GM21737 (cell line): ENCODE measurements around the gene ALDH3B2.
"Not testable (repeated sequence)": the region's sequence is repeated elsewhere in the genome, so short reads cannot be mapped to it uniquely, and the experiment has no call there.

Source experiments
- ATAC-seq: cut with Tn5 transposase; IDR thresholded peaks from one replicate; pipeline ENCODE4 v1.9.1; 2021; ENCODE audit warnings: mild to moderate bottlenecking, moderate library complexity; ENCODE audit not compliant: unreplicated experiment

The ALDH3B2 gene

DNA sequence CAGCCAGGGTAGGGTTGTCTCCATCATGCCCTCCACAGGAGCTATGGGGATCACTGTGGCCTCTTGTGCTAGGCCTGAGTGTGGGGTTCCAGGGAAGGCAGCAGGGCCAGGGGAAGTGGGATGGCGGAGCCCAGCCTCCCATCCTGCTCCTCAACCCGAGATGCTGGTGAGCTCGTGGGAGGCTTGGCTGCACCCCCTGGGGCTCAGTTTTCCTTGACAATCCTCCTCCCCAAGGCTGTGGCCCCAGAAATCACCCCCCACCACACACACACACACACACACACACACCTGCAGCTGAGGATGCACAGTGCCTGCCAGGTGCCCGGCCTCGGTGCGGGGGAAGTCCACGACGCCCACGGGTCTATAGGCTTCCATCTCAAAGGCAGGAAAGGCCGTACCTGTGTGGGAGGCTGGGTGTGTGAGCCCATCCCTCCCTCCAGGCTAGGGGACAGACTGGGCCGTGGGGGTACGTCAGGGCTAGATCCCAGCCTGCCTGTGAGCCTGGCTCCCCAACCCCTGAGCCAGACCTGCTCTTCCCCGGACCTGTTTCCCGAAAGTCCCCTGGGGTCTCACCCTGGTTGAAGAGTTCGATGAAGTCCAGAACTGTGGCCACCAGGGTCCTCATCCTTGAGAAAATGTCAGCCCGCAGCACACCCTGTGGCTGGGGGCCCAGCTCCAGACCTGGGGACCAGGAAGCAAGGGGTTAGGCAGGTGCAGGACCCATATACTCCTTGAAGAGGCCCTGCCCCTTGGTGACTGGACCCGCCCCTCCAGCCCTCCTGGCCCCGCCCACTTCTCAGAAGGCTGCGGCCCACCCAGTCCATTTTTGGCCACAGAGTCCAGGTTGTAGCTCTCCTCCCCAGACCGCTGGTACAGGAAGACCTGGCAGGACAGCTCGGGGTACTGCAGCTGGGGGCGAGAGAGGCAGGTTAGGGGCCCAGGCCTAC is 29.7 kb downstream of the ALDH3B2 start:
- no peak for ATAC-seq

DNA sequence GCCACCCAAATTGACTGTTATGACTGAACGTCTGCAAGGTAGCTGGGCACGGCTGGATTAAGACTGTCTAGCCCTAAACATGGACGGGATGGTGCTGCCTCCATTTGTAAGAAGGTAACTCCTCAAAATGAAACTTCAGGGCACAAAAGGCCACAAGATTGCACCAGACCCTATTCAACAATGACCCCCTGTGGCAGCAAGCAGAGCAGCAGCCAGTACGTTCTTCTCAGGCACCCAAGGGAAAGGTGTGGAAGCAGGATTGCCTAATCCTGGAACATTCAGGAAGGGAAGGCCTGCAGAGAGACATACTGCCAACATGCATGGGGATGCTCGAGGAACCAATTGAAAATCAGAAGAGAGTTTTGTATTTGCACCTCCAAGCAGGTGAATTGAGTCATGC is 30.4 kb downstream of the ALDH3B2 start:
- ATAC-seq: no peak

DNA sequence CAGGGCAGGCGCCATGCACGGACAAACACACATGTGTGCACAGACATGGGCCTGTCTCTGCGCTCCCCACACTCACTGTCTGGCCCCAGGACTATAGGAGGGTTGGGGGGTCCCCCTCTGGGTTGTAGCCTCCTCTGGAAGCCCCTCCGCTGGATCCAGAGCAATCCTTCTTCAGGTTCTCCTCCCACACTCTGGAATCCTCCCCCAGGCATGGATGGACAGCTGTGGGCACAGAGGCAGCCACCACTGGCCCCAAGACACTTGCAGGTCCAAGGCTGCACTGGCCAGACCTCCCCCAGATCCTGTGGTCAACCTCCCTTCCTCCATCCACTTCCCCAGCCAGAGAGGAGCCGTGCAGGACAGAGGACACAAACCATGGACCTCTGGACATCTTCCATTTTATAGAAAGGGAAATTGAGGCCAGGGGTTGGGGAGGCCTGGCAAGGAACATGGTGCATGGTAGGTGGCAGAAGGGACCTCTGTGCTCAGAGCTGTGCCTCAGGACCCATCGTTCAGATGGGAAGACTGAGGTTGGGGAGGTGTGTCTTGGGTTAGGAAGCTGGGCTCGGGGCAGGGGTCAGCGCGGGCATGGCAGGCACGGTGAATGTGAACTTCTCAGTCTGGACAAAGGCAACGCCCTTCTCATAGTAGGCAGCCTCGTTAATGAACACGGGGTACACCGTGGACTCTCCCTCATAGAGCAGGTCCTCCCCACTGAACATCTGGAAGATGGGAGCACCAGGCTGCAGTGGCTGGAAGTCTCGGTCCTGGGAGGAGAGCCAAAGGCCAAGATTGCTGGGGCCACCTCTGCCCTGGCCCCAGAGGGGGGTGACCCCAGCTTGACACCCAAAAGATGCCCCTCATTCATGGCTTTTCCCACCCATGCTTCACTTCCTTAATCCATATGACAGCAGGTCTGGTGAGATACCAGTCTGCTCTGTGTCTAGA is 32.0 kb downstream of the ALDH3B2 start:
- no peak for ATAC-seq

DNA sequence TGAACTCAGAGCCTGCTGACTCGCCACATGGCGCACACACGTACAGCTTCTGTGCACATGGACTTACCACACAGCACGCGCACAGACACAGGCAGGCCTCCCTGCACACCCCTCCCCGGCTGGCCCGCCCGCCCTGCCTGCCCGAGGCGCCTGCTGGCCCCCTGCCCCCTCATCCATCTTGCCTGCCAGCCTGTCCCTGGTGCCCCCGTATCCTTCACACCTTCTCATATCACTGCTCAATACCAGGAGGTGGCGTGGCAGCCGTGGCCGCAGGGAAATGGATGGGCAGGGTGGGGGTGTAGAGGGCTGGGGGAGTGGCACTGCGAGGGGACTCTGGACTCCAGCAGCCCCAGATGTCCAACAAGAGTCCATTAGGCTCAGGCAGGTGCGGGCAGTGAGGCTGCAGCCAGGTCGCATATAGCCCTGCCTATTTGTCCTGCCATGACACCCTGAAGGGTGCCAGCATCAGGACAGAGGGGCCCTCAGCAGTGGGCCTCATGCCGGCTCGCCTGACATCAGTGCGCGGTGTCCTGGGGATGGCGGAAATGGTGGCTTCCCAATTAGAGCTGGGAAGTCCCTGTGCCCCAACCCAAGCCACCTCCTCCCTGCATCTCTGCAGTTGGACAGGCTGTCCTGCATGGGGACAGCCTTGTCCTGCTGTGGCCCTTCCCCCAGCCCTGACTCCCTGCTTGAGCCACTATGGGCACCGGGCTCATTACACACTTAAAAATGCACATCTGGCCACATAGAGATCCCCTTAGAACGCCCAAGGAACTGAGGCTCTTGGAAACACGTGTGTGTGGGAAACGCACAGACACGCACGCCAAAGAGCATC is 32.9 kb downstream of the ALDH3B2 start:
- ATAC-seq: no peak

DNA sequence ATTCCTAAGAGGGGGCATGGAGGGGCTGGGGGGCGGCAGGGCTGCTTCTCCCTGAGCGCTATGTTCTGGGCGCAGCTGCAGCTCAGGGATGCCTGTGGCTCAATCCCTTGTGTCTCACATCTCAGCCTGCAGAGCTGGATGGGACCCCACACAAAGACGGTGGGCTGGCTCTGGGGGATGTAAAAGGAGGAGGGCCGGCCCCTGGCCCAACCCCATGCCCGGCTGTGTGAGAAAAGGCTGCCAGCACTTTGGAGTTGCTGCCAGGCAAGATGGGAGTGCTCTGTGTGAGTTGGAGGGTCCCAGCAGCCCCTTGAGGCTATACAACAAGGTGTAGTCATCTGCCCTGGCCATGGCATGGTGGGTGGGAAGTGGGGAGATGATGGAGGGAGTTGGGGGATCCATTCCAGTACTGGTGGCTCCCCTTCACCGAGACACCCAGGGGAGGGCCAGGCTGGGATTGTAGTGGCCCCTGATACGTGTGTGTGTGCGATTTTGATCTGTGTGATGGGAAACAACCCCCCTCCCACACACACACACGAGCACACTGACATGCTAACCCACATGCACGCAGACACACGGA is 33.6 kb downstream of the ALDH3B2 start:
- no peak for ATAC-seq

DNA sequence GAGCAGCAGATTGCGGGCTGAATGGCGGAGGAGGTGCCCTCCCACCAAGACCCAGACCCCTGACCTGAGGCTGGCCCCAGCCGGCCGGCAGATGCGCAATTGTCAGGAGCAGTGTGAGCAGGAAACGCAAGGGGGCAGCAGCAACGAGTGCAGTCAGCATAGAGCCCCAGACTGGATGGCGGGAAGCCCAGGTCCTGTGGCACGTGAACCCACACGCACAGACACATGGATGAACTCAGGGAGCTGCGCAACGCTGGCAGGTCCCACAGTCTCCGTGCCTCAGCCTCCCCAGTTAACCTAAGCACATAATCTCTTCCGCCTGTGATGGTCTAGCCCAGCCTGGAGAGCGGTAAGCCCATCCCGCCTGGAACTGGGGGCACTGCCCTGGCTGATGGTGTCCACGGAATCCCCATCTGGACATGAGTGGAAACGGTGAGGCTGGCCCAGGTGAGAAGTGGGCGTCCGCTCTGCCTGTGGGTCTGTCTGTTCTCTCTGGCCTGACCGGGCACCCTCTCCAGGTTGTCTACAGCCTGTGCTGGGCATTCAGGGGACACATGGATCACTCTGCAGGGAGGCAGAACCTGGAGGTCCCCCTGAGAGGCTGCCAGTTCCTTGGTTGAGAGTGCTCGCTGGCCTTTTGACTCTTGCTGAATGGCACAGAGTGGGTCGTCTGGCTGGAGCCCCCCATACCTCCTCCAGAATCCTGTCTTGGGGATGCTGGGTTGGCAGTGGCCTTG is 34.2 kb downstream of the ALDH3B2 start:
- no peak for ATAC-seq

DNA sequence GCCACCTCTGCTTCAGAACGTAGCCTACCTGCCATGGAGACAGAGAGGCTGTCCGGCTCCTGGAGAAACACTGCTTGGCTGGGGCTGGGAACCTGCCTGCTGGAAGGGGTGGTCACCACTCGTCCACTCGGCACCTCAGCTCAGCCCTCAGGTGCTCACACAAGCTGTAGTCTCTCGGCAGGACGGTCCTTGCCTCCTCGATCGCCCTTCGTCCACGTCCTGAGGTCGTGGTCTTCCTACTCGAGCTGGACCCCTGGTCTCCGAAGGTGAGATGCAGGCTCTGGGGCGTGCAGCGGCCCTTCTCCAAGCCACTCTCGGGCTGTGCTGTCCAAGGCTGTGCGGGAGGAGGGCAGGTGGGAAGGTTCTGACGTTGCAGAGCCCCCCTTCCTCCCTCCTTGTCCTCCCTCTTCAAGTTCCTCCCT is 35.0 kb downstream of the ALDH3B2 start, which contains the start of gene TBX10:
TSS of gene TBX10 (minus strand) at position 326 of the 422 bp plus-strand sequence. CDS start at position 35, 291 bp downstream.
- no peak for ATAC-seq

DNA sequence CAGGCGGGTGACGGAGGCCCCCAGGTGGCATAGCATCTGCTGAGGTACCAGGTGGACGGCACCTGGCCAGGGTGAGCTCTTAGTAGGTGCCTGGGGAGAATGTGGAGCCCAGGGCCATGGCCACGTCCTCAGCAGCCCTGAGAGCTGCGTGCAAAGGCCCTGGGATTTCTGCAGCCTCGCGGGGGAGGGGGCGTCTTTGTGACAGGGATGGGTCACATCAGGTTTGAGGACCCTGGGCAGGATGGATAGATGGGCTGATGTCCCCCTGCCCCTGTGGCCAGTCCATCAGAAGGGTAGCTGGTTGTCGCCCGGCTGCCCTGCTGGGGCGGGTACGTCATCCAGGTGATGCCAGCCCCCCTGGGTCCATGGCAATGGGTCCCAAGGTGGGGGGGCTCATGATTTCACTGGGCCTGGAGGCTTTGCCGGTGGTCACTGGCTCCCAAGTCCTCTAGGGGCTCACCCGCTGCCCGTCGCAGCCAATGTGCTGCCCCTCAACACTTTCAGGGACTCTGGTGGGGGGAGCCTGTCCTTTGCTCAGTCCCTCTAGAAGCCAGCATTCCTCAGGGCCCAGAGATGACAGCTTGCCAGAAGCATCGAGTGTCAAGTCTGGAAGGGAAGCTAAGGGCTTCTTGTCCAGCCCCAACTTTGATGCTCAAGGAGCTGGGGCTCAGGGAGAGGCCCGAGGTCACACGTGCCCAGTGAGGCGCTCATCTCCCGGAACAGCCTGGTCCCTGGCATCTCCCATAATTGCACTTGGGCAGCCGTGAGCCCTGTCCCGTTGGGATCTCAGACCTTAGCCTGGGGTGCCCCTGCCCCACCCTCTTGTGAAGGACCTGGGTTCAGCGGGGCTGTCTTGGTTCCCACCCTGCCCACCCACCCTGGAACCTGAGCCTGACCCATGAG is 35.6 kb downstream of the ALDH3B2 start:
- ATAC-seq: no peak

DNA sequence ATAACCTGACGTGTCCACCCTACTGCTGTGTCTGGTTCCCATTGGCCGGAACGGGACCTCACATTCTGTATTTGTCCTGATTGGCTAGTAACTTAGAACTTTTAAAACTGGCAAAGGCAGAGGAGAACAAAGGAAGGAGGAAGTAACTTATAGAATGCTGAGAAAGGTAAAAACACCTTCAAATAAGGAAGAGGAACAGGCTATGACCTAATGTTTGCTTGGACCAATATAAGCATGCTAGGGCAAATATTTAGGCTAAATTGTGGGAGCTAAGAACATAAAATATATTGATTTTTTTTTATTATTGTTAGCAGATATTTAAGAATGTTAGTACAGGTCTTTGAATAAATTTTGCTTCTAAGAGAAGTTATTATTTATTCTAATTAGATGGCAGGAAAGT is 37.0 kb downstream of the ALDH3B2 start:
- ATAC-seq: not testable (repeated sequence)

DNA sequence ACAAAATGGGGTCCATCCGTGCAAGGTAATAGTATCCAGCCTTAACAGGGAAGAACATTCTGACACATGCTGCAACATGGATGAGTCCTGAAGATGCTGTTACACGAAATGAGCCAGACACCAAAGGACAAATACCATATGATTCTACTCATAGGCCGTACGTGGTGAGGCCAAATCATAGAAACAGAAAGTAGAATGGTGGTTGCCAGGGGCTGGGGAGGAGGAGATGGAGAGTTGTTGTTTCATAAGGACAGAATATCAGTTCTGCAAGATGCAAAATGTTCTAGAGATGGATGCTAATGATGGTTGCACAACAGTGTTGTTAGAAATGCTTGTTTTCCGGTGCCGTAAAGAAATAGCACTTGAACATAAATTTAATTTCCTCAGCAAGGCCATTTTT is 37.5 kb downstream of the ALDH3B2 start:
- ATAC-seq: no peak

DNA sequence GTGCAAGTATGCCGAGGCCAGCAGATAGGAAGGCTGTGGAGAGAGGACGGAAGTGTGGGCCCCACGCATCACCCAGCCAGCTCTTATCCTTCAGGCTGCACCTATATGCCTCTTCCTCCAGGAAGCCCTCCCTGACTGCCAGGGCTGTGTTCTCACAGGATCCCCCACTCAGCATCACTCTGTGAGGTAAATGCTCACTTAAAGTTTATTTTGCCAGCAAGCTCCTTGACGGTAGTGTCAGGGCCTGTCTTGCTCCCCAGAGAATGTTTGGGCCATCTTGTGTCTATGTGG is 39.2 kb downstream of the ALDH3B2 start:
- ATAC-seq: no peak

DNA sequence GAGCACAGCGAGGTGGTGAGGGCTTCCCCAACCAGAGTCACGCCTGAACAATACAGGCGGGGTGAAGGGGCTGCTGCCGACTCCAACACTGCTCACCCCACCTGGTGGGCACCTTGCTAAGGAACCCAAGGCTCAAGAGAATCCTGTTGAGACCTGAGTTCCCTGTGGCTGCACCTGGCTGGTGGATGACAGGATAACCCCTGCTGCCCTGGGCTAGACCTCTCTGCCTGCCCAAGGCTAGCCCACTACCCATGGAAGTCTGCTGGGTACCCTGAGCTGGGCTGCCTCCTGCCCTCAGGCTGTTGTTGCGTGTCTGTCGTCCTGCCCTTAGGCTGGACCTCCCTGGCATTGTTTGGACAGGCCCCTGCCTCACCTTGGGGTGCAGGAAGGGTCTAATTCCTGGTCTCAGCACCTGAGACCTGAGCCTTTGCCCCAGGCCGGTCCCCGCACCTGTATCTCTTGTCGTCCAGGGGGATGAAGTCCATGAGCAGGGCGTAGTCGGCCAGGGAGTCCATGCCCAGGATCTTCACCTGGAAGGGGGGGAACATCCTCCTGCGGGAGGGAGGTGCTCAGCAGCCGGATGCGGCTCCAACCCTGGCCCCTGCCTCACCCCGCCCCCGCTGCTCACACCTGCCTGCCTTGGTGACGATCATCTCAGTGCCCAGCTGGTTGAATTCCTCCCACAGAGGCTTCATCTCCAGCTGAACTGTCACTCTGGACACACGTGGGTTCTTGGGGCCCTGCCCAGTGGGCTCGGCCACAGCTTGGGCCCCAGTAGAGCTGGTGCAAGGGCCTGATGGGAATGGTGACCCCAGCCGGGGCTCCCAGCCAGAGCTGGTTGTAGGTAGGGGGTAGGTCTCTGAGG is 39.8 kb downstream of the ALDH3B2 start:
- ATAC-seq: no peak

DNA sequence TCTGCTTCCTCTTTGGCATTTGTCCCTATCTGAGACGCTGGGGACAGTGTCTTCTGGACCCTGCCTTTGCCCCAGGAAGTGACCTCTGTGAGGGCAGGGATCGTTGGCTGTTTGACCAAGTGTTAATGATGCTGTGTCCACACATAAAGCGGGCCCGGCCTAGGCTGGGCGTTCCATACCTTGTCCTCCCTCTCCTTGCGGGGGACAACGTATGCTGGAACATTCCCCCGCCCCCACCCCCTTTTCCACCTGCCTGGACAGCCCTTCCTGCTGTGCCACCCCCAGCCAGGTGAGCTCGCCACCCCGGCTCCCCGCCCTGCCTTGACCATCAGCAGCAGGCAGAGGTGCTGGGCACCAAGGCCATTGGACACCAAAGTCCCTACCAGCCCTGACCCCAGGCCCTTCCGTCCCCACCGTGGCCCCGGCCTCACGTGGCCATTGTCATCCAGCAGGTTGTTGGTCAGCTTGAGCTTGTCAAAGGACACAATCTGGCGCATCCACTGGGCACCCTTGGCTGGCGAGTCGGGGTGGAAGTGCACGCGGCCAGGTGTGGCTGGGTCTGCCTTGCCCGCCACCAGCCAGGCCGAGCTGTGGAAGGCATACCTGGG is 40.6 kb downstream of the ALDH3B2 start:
- ATAC-seq: no peak

DNA sequence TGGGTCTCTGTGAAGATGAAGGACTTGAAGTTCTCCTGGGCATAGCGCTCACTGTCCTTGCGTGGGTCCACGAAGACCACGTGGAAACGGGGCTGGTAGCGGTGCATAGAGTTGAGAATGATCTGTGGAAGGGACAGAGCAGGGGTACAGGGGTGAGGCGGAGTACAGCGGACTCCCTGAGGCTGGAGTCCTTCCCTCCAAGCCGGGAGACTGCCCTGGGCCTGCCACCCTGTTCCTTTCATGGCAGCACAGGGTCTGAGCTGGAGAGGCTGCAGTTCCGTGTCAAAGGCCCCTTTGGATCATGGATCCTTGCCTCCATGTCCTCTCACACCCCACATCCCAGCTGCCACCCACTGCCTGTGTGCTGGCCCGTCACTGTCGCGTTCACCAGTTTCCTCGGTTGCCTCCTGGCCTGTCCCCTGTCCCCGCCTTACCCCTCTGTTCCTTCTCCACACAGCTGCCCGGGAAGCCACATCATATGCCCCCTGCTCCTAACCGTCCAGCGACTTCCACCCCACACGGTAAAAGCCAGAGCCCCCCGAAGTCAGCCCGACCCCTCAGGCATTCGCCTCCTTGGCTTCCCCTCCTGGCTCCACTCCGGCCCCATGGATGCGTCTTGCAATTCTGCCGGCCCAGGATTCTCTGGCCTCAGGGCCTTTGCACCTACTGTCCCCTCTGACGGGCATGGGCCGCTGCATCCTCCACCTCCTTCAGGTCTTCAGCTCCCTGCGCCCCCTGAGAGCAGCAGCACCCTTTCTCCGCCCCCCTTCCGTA is 41.3 kb downstream of the ALDH3B2 start:
- ATAC-seq: no peak

DNA sequence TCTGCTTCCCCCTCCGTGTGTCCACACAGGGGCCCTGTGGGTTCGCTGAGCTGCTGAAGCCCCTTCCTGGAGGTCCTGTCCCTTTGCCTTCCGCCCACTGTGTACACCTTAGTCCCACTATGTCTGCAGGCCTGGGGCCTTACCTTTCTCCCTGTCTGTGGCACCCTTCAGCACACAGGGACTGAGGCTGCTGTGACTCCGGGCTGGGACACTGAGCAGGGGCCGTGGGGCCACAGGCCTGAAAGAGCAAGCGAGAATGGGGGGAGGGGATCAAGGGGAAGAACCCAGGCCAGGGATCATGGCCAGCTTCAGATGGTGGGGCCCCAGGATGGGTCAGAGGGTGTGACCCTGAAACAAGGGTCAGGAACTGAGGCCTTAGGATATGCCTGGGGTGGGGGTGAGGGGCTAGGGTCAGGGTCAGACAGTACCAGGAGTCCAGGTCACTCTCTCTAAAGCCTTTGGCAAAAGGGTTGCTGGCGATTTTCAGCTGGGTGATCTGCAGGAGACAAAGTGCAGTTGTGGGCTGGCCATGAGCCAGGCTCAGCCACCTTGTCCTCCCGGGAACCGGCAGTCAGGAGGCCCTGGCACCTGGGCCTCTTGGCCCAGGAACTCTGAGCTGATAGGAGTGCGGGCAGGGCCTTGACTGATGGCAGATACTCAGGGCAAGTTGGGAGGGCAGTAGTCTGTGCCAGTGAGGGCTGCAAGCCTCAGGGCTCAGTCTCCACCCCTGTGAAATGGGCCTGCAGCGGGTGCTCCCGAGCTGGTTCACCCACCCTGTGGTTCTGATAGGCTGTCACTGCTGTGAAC is 42.0 kb downstream of the ALDH3B2 start:
- ATAC-seq: no peak

DNA sequence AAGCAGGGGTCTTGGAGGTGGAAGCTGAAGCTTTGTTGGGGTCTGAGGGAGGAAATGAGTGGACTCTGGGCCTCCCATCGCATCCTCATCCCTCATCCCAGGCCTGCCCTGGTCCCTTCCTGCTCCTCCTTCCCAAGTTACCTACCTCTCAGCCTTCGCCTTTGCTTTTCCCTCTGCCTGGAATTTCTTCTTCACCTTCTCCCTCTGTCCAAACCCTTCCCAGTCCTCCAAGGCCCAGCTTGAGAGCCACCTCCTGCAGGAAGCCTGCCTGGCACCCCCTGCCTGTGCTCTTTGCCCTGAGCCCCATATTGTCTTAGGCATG is 42.6 kb downstream of the ALDH3B2 start:
- no peak for ATAC-seq
